HG03460 (cell line): ENCODE results near the gene PRXL2C.
"Not testable (repeated sequence)": the region's sequence is repeated elsewhere in the genome, so short reads cannot be mapped to it uniquely, and the experiment has no call there.

ENCODE experiments used
- ATAC-seq: cut with Tn5 transposase; IDR thresholded peaks from one replicate; pipeline ENCODE4 v1.9.1; 2021; ENCODE audit not compliant: unreplicated experiment

Gene PRXL2C

DNA sequence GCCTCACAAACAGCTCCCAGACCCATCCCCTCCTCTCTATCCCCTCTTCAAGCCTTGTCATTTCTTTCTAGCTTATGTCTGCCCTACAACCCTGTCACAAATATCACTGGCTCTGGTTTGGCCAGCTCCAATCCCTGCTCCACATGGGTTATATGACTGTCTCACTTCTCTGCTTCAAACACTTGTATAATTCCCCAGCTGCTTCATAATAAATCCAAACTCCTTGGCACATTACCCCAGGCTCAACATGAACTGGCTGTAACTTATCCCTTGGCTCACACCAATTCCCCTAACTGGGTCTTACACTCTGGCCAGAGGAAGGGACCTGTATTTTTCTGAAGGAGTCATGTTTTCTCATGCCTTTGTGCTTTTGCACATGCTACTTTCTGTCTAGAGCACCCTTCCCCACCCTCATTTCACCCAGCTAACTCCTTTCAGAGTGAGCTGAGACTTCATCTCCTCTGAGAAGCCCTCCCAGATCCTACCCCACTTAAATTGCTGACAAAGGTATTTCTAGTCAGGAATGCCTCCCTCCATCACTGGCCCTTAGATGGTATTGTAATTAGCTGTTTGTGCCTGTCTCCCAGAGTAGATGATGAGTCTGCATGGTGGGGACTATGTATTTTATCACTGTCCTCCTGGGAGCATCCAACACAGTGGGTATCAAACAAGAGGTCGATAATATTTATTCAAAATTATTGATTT is 5.3 kb downstream of the PRXL2C start:
- ATAC-seq, result no peak

DNA sequence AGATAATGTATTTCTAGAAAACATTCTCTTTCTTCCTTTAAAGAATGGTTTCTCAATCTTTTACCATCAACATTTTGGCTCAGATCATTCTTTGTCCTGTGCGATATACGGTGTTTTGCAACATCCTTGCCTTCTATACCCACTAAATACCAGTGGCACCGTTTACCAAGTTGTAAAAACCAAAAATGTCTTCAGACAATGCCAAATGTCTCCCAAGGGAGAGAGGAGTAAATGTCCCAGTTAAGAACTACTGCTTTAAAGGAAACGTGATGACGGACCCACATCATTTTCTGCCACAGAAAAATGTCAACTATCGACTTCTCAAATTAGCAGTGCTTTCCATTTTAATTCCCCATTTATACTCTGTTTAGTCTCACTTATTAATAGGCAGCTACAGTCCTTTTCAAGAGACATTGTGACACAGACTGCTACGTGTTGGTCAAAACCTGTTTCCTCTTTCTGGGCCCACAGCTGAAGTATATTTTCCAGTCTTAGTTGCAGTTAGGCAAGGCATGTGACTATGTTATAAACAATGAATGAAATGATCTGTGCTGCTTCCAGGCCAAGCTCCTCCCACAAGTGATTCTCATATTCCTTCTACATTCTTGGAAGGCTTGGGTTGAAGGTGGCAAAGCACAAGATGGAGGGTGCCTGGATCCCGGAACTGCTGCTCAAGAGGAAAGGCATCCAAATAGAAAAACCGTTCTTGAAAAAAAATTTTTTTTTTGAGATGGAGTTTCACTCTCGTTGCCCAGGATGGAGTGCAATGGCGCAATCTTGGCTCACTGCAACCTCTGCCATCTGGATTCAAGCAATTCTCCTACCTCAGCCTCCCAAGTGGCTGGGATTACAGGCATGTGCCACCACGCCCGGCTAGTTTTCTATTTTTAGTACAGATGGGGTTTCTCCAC is 8.8 kb downstream of the PRXL2C start:
- ATAC-seq, result no peak

DNA sequence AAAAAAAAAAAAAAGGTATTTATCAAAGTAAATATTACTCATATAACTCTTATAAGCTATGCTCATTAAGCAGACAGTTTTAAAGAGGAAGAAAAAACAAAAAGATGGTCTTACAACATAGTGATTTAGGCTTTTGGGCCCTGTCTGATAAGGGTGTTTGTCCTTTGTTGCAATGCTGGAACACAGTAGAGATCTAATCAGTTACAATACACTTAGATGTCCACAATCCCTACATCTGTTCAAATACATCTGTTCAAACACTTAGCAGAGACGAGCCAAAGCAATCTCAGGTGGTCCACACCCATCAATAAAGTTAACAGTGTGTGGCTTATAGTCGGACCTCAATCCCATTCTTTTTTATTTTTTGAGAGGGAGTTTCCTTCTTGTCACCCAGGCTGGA is 11.0 kb downstream of the PRXL2C start:
- no peak for ATAC-seq

DNA sequence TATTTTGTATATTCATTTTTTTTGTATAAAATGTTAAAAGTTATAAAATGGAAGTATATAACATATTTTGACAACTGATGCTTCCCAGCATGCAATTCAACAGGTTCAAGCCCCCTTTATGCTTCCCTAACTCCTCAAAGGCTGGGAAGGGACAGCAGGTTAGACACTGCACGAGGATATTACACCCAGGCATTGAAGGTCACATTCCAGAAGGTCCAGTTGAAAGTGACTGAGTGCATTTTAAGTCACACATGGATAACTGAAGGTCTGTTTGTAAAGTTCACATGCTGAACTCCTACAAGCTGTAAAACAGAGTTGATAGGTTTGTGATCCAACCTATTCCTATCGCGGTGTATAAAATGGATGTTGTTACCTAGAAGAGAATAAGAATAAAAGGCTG is 13.6 kb downstream of the PRXL2C start:
- no peak for ATAC-seq

DNA sequence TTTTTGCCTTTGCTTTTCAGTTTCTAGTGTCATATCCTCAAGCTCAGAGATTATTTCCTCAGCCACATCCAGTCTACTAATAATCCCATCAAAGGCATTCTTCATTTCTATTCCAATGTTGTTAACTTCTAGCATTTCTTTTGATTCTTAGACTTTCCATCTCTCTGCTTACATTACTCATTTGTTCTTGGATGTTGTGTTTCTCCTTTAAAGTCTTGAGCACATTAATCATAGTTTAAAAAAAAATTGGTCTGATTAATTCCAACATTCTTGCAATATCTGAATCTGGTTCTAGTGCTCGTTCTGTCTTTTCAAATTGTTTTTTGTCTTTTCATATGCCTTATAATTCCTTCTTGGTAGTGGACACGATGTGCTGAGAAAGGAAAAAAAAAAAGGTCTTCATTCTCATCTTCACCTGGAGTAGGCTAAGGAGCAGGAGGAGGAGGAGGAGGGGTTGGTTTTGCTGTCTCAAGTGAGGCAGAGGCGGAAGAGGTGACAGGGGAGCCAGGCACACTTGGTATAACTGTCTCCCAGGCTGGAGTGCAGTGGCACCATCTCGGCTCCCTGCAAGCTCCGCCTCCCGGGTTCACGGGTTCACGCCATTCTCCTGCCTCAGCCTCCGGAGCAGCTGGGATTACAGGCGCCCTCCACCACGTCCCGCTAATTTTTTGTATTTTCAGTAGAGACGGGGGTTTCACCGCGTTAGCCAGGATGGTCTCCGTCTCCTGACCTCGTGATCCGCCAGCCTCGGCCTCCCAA is 16.3 kb downstream of the PRXL2C start:
- no peak for ATAC-seq

DNA sequence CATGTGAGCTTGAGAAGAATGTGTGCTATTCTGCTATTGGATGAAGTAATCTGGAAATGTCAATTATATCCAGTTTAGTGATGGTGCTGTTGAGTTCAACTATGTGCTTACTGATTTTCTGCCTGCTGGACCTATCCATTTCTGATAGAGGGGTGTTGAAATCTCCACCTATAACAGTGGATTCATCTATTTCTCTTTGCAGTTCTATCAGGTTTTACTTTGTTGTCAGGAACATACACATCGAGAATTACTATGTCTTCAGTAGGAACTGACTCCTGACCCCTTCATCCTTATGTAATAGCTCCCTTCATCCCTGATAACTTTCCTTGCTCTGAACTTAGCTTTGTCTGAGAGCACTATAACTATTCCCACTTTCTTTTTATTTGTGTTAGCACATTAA is 18.7 kb downstream of the PRXL2C start:
- no peak for ATAC-seq

DNA sequence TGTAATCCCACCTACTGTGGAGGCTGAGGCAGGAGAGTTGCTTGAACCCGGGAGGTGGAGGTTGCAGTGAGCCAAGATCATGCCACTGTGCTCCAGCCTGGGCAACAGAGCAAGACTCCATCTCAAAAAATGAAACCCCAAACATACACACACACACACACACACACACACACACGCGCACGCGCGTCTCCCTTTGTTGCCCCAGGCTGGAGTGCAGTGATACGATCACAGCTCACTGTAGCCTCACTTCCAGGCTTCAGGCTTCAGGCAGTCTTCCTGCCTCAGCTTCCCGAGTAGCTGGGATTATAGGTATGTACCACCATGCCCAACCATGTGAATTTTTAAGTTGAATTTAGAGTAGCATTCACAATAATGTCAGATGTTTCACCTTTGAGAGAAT is 21.5 kb downstream of the PRXL2C start:
- not testable (repeated sequence) for ATAC-seq

DNA sequence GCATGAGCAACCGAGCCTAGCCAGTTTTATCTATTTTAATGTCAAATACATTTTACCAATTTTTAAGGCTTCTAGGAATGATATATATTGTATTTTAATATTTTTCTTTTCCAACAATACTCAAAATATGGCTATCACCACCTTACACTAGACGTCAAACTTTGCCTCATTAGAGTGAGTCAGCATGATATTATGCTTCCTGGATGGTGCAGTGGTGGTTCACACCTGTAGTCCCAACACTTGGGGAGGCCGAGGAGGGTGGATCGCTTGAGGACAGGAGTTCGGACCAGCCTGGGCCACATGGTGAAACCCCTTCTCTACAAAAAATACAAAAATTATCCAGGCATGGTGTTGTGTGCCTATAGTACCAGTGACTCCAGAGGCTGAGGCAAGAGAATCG is 28.2 kb downstream of the PRXL2C start:
- ATAC-seq, result no peak

DNA sequence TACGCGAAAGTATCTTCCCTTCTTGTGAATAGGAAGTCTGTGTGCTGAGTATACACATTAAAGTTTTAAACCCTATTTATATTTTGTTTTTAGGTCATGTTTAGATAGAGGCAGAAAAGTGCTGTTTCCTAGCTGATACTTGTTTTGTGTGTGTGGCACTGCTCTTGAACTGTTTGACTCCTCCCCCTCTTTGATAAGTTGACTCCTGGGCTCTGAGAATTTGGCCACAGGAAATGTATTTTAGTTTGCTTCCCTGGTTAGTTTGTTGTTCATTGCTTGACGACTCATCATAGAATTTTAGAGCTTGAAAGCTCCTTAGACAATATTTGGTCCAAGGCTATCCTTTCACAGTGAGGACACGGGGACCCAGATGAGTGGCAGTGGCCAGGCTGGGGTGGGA is 33.5 kb downstream of the PRXL2C start:
- ATAC-seq, result no peak

DNA sequence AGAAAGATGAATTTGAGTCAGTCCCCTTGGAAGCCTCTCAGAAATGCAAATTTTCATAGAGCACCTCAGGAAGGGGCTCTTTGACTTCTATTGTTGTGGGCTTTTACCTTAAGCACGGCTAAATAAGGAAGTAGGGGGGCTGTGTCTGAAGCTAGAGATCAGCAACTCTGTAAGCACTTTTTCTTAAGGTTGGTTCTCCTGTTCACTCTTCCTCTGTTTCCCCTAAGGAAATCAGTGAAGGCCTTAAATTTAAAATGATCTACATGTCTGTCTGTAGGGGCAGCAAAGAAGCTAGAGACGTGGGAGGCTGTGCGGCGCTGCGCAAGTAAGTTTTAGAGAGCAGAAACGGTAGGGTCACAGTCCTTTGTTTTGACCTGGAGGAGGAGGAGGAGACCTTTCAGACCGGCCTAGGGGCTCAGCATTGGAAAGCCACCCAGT is 34.3 kb downstream of the PRXL2C start:
- ATAC-seq, result no peak

DNA sequence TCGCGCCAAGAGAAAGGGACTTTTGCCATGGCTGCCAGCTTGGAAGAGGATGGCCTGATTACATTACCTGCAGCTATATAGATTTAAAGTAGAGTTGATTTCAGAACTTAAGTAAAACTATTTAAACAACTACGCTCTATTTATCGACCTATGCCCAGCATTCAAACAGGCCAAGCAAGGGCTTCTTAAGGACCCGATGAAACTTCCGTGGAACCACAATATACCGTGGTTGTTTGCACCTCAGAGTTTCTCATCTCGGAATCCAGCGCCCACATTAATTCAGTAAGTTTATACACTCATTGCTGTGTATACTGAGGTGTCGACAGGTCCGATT is 35.0 kb downstream of the PRXL2C start:
- no peak for ATAC-seq

DNA sequence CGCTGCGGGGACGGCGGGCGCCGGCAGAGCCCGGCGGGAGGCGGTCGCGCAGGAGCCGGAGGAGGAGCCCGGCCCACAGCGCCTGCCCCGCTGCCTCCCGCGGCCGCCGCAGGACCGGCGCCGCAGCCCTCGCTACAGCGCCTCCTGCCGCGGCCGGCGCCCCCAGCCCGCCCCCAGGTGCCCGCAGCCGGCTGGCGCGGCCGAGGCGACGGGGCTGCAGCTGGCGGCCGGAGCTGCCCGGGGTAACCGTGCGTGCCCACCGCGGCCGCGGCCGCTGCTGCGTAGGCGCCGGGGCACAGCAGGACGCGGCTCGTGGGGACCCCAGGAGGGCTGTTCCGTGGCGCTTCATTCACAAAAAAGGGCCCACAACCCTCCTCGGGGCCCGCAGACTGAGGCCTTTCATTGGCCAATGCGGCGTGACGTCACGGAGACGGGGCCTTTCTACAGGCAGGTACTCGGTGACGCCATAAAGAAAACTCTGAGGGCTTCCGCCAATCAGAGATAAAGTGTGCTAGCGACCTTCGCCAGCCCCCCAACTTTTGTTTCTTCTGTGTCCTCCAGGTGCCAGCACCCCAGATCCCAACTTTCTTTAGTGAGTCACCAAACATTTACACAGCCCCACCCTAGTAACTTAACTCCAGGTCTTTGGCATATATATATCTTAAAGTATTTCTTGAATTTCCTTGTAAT is 35.5 kb downstream of the PRXL2C start, which contains the start of gene CDC14B:
CDC14B (minus strand) TSS at position 353 of the 690 bp plus-strand sequence. CDS start 465 bp downstream, outside the sequence.
- ATAC-seq, result no peak

DNA sequence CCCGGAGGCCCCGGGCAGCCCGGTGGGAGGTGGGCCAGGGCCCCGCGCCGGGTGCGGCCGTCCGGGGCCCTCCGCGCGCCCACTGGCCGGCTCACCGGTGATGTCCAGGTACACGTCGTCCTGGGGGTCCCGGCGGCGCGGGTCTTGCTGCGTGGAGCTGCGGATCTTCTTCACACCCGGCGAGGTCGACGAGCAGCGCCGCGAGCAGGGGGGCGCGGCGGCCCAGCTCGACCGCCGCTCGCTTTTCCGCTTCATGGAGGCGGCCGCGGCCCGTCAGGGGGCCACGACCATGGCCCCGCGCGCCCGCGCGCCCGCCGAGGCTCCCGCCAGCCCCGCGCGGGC is 36.0 kb downstream of the PRXL2C start:
- no peak for ATAC-seq

DNA sequence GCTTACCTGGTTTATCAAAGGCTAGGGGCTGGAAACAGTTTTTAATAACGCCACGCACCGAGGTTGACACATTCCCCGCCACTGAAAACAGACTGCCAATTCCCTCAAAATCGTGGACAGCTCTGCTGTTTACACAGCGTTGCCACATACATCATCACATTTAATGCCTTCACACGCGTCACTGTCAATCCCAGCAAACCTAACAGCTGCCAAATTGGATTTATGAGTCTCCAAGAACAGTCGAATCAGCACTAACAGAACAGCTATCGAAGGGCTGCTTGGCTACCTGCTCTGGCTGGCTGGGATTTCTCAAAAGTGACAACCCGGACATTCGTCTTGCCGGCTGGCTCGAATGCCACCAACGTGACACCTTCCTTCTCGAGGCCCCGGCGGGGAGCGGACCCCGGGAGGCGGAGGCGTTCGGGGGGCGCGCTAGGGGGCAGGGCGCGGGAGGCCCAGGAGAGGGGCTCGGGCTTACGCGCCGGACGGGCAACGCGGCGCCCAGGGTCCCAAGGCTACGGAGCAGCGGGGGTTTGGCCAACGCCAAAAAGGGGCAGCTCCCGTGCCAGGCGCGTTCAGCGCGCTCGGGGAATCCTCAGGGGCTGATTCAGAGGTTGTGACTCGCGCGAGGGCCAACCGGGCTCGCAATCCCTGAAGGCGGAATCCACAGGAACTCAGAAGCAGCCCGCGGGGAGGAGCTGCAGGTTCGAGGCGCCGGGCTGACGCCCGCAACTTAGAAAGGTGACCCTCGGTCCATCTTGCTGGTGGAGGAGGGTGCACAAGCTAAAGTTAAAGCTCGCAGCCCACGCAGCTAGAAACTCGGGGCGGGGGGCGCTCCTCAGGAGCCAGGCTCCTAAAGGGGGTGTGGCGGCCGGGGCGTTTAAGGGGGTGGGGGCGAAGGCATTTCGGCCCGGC is 36.7 kb downstream of the PRXL2C start:
- no peak for ATAC-seq

DNA sequence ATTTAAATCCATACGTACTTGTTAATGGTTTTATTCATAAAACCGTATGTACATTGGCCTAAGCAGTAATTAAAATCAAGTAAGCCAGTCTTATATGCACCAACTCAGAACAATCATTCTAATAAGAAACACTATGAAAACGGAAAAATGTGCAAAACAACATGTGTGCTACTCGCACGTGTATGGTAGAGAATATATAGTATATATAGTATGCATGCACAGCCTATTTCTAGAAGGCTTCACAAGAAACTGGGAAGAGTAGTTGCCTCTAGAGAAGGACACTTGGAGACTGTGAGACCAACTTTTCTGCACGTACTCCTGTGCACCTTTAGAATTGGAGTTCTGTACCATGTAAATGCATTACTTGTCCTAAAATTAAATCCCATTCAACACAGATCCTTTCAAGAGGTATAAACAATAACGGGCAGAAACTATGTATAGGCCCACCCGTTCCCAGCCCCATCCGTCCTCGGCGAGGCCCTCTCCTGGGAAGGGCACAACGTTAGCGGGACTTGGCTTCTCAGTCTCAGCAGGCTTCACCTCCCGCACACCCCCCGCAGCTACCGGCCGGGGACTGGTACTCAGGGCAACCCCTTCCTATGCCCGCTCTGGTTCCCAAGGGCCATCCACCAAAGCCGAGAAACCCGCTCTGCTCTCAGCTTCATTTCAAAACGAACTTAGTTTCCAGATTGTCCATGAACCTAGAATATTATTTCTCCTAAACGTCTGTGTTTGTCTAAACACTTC is 37.5 kb downstream of the PRXL2C start:
- no peak for ATAC-seq

DNA sequence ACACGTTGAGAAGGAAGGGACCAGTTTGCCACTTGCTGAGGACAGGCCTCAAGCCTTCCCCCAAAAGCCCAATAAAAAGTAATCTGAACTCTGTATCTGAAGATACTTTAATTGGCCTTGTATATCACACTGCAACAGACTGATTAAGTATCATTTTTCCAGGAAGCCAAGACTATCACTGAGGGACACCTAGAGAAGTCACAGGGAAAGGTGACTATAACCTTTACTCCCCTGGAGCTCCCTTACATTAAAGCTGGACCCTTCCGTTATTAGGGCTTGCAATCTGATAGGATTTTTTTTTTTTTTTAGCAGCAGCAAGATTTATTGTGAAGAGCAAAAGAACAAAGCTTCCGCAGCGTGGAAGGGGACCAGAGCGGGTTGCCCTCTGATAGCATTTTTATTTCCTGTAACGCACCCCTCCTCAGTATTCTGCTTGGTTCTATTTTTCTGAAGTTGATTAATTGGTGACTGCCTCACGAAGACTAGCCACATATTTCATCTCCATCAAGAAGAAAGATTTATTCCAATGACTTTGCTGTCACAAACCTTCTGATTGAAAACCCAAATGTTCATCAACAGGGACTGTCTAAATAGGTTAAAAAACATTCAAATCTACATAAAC is 38.2 kb downstream of the PRXL2C start:
- no peak for ATAC-seq

DNA sequence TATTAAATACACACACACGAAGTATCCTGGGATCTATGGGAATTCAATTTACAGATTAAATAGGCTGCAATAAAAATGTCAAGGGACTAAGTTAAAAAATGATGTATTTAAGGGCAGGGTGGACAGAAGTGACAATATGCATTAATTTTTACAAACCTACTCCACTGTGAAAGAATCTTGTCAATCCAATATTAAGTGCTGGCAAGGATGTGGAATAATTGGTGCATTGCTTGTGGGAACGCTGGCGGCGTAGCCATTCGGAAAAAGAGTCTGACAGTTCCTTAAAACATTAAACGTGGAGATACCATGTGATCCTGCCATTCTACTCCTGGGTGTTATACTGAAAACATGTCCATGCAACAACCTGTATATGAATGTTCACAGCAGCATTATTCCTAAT is 39.7 kb downstream of the PRXL2C start:
- ATAC-seq, result no peak

DNA sequence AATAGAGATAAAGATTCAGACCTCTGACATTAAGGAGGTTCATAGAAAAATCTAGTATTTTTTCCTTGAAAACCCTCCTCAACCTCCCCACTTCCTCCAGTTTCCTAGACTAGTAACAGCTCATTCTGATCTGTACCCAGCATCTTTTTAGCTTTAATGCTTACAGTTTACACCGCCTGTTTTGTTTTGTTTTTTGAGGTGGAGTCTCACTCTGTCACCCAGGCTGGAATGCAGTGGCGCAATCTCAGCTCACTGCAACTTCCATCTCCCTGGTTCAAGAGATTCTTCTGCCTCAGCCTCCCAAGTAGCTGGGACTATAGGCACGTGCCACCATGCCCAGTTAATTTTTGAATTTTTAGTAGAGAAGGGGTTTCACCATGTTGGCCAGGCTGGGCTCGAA is 40.5 kb downstream of the PRXL2C start:
- not testable (repeated sequence) for ATAC-seq
